Stimulated activated naive CD8-positive, alpha-beta T cell treated with anti-CD3 and anti-CD28 coated beads, Interleukin-15, Interleukin-2, amounts not matched to agents 100 U/mL and 50 U/mL, for 24 hours (primary cell): Measurements from ENCODE around the gene P2RX1.
A peak's percentile ranks its signal among the peaks of the same experiment; 100 is the strongest.
"Not testable (repeated sequence)": the region's sequence is repeated elsewhere in the genome, so short reads cannot be mapped to it uniquely, and the experiment has no call there.

ENCODE experiments used
- ATAC-seq: fragments of 150-1000 bp; cut with Tn5 transposase; one replicate; pipeline ENCODE4 v1.10.0; 2021
- DNase-seq: peaks from one replicate; pipeline ENCODE4 v3.0.0; 2021

P2RX1 gene

DNA sequence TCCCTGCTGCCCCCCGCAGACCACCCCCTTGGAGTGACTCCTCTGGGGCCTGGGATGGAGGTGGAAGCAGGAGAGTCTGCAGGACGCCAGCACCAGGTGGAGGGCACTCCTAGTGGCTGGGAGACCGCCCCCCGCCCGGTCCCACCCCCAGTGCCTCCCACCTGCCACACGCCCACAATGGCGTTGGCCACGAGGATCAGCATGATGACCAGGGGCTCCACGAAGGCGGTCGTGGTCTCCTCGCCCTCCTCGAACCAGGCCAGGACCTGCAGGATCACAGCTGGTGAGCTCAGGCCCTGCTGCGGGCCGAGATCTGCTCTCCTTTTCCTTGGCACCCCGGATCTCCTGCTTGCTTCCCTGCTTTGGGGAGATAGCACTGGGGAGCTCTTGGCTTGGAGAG lies 35.2 kb upstream of the P2RX1 start:
- DNase-seq = no peak
- ATAC-seq = no peak

DNA sequence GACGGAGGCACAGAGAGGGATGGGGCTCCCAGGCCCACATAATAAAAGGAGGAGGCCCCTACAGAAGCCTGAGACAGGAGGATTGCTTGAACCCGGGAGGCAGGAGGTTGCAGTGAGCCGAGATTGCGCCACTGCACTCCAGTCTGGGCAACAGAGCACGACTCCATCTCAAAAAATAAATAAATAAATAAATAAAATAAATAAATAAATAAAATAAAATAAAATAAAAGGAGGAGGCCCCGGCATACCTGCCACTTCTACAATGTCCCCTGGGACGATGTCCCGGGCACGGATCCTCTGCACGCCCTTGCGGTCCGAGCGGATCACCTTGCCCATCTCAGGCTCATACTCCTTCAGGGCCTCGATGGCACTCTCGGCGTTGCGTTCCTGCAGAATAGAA lies 34.7 kb upstream of the P2RX1 start:
- no peak for ATAC-seq
- DNase-seq = no peak

DNA sequence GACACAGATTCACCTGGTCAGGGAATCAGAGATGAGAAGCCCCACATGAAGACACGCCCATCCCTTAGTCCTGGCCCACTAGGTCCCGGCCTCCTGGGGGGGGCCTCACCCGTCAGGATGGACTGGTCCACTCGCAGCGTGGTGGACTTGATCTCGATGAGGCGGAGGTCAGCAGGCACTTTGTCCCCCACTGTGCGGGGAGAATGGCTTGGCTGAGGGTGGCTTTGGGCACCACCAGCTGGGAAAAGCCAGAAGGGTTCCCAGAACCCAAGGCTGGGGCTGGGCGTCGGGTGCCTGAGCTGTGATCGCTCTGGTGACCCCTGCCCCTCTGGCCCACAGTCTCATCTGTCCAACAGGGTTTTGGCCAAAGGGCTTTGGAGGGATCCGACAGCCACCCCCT lies 34.3 kb upstream of the P2RX1 start:
- DNase-seq (no peak), ATAC-seq (no peak)

DNA sequence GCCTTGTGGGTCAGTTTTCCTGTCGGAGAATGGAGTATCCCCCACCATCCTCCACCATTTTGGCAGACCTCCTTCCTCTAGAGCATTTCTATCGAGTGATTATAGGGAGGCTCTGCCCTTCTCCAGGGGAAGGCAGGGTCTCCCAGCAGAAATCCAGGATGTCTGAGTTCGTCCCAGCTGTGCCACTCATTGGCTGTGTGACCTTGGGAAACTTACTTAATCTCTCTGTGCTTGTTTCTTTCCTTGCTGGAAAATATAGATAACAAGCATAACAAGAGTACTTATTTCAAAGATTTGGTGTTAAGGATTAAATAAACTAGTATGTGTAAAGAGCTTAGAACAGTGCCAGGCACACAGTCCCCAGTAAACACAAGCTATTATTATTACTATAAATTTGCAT lies 33.2 kb upstream of the P2RX1 start:
- ATAC-seq (no peak), DNase-seq (no peak)

DNA sequence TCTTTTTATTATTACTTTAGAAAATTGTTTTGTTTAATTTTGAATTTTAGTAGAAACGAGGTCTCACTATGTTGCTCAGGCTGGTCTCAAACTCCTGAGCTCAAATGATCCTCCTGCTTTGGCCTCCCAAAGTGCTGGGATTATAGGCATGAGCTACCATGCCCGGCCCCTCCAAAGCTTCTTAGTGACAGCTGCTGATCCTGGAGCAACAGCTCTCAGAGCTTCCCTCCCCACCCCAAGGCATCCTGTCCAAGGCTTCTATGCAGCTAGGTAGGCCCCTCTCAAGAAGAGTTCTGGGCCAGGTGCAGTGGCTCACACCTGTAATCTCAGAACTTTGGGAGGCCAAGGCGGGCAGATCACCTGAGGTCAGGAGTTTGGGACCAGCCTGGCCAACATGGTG lies 32.3 kb upstream of the P2RX1 start:
- not testable (repeated sequence) for ATAC-seq, DNase-seq

DNA sequence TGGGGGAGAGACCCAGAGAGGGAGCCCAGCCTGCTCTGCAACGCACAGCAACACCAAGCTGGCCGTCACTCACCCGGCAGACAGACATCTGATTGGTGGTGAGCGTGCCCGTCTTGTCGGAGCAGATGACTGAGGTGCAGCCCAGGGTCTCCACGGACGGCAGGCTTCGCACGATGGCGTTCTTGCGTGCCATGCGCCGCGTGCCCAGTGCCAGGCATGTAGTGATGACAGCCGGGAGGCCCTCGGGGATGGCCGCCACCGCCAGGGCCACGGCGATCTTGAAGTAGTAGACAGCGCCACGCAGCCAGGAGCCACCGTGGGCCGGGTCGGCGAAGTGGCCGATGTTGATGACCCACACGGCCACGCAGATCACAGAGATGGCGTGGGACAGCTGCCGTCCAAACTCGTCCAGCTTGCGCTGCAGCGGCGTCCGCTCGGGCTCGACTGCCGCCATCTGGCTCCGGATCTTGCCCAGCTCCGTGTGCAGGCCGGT lies 31.1 kb upstream of the P2RX1 start:
- ATAC-seq = no peak
- no peak for DNase-seq

DNA sequence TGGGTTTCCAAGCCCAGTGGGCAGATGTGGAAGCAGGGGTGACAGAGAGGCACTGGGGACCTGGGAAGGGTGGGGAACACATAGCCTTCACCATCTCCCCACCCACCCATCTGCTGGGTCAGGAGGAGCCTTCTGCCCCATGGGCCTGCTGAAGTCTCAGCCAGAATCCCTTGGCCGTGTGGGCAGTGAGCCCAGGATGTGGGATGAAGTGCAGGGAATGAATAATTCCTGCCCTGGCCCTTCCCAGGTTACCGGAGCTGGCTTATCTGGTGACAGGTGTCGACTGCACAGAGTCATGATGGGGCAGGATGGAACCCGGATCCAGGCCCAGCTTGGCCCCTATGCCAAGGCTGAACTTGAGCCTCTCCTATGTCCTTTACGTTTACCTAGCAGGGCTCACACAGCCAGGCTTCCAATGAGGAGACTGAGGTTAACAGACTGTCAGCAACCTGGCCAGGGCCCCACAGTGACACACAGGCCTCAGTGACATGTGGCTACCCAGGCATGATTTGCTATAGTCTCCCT lies 30.5 kb upstream of the P2RX1 start:
- no peak for DNase-seq
- ATAC-seq = no peak

DNA sequence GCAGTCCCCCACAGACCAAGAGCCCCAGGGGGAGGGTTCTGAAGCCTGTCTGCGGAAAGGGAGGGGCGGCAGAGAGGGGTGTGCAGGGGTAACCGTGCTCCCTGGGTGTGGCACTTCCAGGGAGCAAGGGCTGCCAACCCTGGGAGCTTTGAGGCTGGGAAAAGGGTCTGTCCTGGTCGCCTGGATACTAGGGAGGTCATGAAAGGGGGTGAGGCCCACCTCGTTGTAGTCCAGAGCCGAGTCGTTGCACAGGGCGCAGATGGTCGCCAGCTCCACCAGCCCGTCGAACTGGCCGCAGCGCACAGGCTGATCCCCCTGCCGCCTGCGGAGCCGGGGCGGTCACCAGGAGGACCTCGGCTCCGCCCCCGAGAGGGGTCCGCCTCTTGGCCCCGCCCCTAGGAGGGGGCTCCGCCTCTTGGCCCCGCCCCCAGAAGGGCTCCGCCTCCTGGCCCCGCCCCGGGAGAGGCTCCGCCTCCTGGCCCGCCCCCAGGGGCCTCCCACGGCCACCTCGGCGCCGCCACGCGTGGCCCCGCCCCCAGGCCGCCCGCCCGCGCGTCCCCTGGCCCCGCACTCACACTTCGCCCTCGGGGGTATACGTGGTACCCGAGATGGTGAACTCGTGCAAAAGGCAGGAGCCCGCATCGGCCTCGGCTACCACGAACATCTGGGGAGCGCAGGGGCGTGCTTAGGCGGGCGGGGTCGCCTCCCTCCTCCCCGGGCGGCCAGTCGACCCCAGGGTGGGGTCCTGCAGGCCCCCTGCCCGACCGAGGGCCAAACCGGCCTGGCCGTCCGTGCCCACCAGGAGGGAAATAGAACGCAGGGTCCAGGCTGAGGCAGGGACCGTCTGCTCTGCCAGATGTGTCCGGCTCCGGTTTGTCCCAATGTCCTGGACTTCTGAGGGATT lies 28.5 kb upstream of the P2RX1 start:
- peak; percentile 38 for ATAC-seq
- peak; percentile 61 for DNase-seq

DNA sequence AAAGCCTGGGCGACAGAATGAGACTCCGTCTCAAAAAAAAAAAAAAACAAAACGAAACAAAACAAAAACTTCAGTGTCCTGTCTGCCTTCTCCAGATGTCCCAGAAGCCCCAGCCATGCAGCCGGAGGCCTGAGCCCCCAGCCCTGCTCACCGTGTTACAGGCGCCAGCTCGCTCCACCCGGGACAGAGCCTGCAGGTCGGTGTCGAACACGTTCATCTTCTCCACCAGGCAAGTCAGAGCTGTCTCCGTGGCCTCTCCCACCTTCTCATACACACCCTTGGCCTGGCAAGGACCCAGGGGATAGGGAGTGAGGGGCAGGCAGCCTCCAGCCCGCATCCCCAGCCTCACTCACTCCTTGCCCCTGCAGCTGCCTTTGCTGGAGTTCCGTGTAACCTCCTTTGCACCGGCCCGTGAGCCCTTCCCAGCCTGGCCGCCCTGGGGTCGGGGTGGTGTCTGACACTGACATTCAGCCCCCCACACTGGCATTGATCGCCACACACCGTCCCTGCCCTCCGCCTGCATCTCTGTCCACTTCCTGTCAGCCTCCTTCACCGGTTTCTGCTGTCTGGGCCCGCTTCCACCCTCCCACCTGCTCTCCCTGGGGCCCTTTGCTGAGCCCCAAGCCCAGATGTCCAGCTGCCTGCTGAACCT lies 27.1 kb upstream of the P2RX1 start:
- ATAC-seq (no peak), DNase-seq (no peak)

DNA sequence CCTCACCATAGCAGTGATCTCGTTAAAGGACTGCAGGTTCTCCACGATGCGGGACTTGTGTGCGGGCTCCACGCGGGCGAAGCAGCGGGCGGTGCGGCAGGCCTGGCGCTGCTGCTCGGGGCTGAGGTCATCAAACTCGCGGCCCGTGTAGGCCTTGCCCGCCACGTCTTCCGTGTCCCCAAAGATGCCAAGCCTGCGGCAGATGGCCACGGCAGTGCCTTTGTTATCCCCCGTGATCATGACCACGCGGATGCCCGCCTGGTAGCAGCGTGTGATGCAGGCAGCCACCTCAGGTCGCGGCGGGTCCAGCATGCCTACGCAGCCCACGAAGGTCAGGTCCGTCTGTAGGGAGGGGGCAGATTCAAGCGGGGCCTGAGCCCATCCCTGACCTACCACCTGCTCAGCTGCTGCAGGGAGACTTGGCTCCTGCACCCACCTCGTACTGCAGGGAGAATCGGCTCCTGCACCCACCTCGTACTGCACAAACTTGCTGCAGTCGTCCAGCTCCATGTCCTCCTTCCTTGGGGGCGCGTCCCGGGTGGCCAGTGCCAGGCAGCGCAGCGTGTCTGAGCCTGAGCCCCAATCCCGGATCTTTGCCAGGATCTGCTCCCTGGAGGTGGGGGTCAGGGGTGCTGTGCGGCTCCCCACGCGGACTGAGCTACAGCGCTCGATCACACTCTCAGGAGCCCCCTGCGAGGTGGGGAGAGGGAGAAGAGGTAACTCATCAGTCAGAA lies 24.9 kb upstream of the P2RX1 start:
- ATAC-seq (no peak), DNase-seq (no peak)

DNA sequence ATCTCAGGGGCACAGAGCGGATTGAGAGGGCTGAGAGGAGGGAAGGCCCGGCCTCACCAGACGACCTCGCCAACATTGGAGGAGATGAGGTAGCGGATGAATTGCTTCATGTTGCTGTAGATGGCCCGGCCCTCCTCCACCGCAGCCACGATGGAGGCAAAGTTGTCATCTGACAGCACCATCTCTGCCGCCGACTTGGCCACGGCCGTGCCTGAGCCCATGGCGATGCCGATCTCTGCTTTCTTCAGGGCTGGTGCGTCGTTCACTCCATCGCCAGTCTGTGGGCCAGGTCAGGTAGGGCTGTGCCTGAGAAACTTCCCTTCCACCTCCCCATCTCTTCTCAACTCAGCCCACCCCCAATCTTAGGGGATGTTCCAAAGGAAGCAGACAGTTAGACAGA lies 21.1 kb upstream of the P2RX1 start:
- DNase-seq (no peak), ATAC-seq (no peak)

DNA sequence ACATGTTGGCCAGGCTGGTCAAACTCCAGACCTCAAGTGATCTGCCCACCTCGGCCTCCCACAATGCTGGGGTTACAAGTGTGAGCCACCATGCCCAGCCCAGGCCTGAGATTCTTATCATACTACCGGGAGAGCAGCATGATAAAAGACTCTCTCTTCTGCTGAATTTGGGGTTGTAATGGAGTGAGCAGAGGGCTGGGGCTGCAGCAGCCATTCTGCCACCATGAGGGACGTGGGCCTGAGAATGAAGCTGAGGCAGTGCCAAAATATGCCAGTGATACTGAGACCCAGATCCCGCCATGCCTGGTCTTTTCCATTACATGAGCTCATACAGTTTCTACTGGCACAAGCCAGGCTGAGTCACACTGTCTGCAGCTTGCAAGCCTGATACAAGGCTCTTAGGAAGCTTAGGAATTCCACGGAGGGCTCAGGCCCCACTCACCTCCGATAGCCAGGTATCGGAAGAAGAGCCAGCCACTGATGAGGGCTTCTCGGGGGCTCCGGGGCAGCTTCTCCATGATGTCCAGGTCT lies 19.6 kb upstream of the P2RX1 start:
- DNase-seq (no peak), ATAC-seq (no peak)

DNA sequence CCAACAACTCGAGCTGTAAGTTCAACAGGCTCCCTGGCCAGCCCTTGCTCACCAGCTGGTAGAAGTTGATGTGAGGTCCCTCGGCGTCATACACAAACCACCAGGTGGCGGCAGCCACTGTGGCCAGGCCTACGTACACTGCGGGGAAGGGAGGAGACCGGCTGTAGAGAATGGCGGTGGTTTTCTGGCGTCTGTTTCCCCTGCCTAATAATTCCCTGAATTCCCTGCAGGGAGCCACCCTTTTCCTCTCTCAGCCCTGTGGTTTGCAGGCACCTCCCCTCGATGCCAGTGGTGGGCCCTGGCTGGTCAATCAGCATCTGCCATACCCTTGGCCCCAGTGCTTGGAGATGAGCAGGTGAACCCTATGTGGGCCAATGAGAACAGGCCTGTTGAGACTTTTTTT lies 18.9 kb upstream of the P2RX1 start:
- DNase-seq (peak; percentile 39), ATAC-seq (peak; percentile 60)

DNA sequence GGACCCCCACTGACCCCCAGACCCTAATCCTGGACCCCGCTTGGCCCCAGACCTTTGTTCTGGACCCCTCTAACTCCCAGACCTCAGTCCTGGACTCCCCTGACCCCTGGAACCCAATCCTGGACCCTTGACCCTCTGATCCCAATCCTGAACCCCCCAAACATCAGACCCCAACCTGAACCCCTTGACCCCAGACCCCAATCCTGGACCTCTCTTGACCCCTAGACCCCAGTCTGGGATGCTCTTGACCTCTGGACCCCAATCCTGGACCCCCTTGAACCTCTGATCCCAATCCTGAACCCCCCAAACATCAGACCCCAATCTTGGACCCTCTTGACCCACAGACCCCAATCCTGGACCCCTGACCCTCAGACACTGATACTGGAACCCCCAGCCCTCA lies 13.5 kb upstream of the P2RX1 start:
- no peak for DNase-seq
- no peak for ATAC-seq

DNA sequence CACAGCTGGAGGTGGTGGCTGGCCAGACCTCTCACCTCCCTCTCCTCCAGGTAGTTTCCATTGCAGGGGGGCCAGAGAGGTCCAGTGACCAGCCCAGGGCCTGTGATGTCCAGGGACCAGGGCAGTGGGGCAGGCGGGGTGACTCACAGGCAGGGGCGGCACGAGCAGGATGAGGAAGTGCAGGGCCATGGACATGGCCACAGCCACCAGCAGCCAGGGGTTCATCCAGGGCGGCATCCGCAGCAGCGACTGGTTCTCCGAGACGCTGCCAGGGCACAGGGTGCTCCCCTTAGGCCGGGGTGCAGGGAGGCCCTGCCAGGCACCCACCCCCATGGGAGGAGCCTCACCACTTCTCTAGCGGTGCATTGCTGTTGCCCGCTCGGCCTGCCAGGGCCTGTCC lies 12.9 kb upstream of the P2RX1 start:
- DNase-seq = no peak
- ATAC-seq = no peak

DNA sequence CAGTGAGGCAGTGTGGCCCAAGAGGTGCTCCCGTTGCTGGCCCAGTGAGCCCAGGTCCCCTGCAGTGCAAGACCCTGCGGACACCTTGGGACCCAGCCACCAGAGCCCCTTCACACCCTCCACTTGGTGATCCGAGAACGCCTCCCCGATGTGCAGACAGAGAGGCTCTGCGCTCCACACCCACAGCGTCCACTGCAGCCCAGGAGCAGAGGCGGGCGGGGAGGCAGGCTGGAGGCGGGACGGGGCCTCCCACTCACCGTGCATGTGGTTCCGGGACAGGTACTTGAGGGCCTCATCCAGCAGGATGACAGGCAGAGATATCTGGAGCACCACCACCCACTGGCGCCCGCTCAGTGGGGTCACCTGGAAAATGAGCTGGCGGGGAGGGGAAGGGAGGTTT lies 12.1 kb upstream of the P2RX1 start:
- no peak for ATAC-seq

DNA sequence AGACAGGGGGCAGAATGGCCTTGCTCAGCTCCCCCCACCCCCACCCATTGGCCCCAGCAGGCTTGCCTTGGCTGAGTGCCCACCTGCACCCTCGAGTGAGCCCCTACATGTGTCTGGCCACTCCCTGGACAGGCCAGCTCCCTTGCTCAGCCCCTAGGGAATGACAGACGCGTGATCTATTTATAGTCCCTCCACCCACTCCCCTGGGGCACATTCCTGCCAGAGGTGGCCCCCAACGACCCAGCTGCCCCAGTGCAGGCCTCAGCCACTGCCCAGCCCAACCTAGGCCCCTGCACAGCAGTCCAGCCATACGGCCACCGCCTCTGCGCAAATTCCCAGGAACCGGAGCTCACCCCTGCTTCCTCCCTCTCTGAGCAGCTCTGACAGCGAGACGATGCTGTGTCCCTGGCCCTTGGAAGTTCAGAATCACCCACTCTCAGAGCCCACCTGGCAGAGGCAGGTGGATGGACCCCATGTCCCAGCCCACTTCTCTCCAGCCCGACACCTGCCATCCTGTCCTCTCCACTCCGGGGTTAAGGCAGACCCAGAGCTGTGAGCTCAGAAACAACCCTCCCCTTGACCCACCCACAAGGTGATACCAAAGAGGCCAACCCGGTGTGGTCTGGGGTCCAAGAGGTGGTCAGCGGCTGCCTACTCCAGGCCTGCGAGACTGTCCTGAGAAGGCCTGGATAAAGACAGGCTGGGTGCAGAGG lies 11.5 kb upstream of the P2RX1 start:
- ATAC-seq = no peak
- DNase-seq = no peak

More for the DNA sequence above, 12.1 kb upstream of the P2RX1 start:
- DNase-seq = no peak

DNA sequence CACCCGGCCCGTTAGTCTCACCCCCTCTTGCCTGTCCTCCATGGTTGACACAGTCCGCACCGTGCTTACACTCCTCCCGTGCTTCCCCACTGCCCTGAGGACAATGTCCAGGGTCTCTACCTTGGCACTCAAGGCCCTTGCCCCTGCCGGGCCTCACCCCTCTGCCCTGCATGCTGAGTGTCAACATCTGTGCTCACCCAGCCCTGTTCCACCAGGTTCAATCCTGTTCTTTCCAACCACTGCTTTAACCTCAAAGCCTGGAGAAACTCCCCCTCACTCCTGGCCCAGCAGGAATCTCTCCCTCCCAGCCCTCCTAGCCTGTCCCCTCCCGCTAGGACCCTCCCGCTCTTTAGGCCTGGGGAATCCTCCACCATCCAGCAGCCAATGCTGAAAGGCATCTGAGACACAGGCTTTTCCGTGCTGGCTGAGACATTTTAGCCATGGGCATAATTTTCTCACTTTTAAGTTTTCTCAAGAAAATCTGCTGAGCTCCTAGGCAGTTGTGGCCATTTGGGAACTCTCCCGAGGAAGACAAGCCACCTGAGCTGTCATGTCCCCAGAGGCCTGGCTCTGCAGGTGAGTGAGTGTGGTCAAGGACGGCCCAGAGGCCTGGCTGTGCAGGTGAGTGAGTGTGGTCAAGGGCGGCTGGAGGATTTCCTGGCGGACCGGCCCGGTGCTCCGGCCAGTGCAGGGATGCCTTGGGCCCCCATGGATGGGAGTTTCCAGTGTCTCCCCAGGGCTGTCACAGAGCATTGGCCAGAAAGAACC lies 10.8 kb upstream of the P2RX1 start:
- no peak for DNase-seq

DNA sequence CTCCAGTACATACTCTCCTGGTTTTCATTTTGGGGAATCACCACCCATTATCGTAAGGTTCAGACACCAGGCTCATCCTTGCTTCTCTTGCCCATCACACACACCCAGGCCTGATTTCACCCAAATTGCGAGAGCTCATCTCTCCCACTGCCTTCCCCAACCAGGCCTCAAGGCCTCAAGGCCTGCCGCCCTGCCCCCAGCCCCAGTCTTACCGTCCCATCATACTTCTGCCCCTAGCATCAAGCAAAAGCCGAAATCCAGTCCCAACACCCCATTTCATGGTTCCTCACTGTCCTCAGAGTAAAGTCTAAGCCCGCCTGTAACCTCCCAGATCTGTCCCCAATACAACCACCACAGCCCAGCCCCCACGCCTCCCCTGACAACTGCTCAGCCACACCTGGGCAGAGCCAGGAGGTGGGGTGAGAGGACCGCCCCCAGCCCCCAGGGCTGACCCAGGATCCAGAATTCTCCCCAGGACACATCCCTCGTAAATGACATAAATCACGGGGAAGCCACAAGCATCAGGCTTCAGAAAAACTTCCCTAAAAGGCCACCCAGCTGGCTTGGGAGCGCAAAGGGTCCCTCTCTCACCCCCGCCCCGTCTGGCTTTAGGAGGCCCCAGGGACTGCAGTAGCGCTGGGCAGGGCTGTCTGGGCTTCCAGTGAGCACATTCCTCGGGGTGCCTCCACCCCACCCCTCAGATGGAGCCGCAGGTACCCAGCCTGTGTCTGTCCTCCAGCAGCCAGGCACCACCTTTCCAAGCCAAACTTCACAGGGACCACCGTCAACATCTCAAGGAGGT lies 9.6 kb upstream of the P2RX1 start:
- no peak for ATAC-seq

More for the DNA sequence above, 10.8 kb upstream of the P2RX1 start:
- ATAC-seq = no peak

More for the DNA sequence above, 9.6 kb upstream of the P2RX1 start:
- no peak for DNase-seq
